Measurements from ENCODE around the gene ARAF. TPM values are rescaled to one million over a fixed set of nuclear protein-coding genes. Genes with fewer than 3 reads are reported as not detected.

The ARAF gene
- total RNA-seq, 1 experiment from 2014 or later = 60.0 TPM

GRCh38 chrX:47587091-47587891 lies 26.3 kb downstream of the ARAF start:
- ChIA-PET CTCF (no interaction called here), POLR2A (ENCODE audit: low non-redundant PET) (no interaction called here)
- H3K4me1 ChIP-seq (ENCODE audit: insufficient read depth, low read length, poor library complexity, severe bottlenecking) = peaks cover 12% of the 10 kb centered on the region
- peaks cover 9% of the 10 kb centered on the region for H3K36me3 ChIP-seq (ENCODE audit: insufficient read depth, low read length, poor library complexity, severe bottlenecking)
- BruUV-seq (replicated peaks) = no TSS peak
- H3K9me3 ChIP-seq (ENCODE audit: low read depth, low read length, poor library complexity, severe bottlenecking) = no peaks in the 10 kb centered on the region
- intact Hi-C loops (cut with micrococcal nuclease; ENCODE audit: unreplicated experiment) = no loop called here
- H3K4me3 ChIP-seq (ENCODE audit: low read depth, low read length, poor library complexity, severe bottlenecking) = no peak overlapping the region
- no peak overlapping the region for H3K27ac ChIP-seq (ENCODE audit: low read depth, low read length, poor library complexity, severe bottlenecking)
- TF ChIP-seq EZH2 (IDR thresholded peaks at IDR 0.05; ENCODE audit: borderline replicate concordance, low read depth, low read length, poor library complexity, severe bottlenecking) = no peak
- TF ChIP-seq CTCF (conservative IDR thresholded peaks at IDR 0.05; ENCODE audit: low read depth, low read length) = no peak
- DNase-seq (ENCODE audit: low spot score) = no peak
- H3K27me3 ChIP-seq (replicated peaks; ENCODE audit: insufficient read depth, low read depth, low read length, poor library complexity) = no peaks in the 10 kb centered on the region

- CTCF ChIA-PET = no interaction called here
- H3K9me3 ChIP-seq (ENCODE audit: low read depth, low read length, poor library complexity, severe bottlenecking) = no peaks in the 10 kb centered on the region
- no peaks in the 10 kb centered on the region for H3K27me3 ChIP-seq (replicated peaks; ENCODE audit: insufficient read depth, low read depth, low read length, poor library complexity)
Measured at GRCh38 chrX:47587906-47588735, 27.1 kb downstream of the ARAF start.

GRCh38 chrX:47590984-47591383 lies 30.0 kb downstream of the ARAF start:
- no peak for DNase-seq (ENCODE audit: low spot score)
- H3K36me3 ChIP-seq (ENCODE audit: insufficient read depth, low read length, poor library complexity, severe bottlenecking) = peaks cover 3% of the 10 kb centered on the region
- ChIA-PET CTCF (no interaction called here), POLR2A (ENCODE audit: low non-redundant PET) (no interaction called here)
- no peak overlapping the region for H3K27ac ChIP-seq (ENCODE audit: low read depth, low read length, poor library complexity, severe bottlenecking)
- TF ChIP-seq CTCF (conservative IDR thresholded peaks at IDR 0.05; ENCODE audit: low read depth, low read length) (no peak), EZH2 (IDR thresholded peaks at IDR 0.05; ENCODE audit: borderline replicate concordance, low read depth, low read length, poor library complexity, severe bottlenecking) (no peak)
- intact Hi-C loops (cut with micrococcal nuclease; ENCODE audit: unreplicated experiment) = no loop called here
- H3K27me3 ChIP-seq (replicated peaks; ENCODE audit: insufficient read depth, low read depth, low read length, poor library complexity) = no peaks in the 10 kb centered on the region
- no peak overlapping the region for H3K4me3 ChIP-seq (ENCODE audit: low read depth, low read length, poor library complexity, severe bottlenecking)
- H3K4me1 ChIP-seq (ENCODE audit: insufficient read depth, low read length, poor library complexity, severe bottlenecking) = no peaks in the 10 kb centered on the region
- H3K9me3 ChIP-seq (ENCODE audit: low read depth, low read length, poor library complexity, severe bottlenecking) = no peaks in the 10 kb centered on the region
- no TSS peak for BruUV-seq (replicated peaks)

More at GRCh38 chrX:47587906-47588735, 27.1 kb downstream of the ARAF start:
- Histone ChIP-seq H3K27ac (ENCODE audit: low read depth, low read length, poor library complexity, severe bottlenecking) (no peak overlapping the region), H3K4me1 (ENCODE audit: insufficient read depth, low read length, poor library complexity, severe bottlenecking) (peaks cover 12% of the 10 kb centered on the region), H3K36me3 (ENCODE audit: insufficient read depth, low read length, poor library complexity, severe bottlenecking) (peaks cover 9% of the 10 kb centered on the region), H3K4me3 (ENCODE audit: low read depth, low read length, poor library complexity, severe bottlenecking) (no peak overlapping the region)
- TF ChIP-seq EZH2 (IDR thresholded peaks at IDR 0.05; ENCODE audit: borderline replicate concordance, low read depth, low read length, poor library complexity, severe bottlenecking) = no peak
- TF ChIP-seq CTCF (conservative IDR thresholded peaks at IDR 0.05; ENCODE audit: low read depth, low read length) = no peak
- no TSS peak for BruUV-seq (replicated peaks)
- intact Hi-C loops (cut with micrococcal nuclease; ENCODE audit: unreplicated experiment) = no loop called here
- POLR2A ChIA-PET (ENCODE audit: low non-redundant PET) = no interaction called here
- no peak for DNase-seq (ENCODE audit: low spot score)
